ENCODE data around the gene CST3.

The CST3 gene

DNA sequence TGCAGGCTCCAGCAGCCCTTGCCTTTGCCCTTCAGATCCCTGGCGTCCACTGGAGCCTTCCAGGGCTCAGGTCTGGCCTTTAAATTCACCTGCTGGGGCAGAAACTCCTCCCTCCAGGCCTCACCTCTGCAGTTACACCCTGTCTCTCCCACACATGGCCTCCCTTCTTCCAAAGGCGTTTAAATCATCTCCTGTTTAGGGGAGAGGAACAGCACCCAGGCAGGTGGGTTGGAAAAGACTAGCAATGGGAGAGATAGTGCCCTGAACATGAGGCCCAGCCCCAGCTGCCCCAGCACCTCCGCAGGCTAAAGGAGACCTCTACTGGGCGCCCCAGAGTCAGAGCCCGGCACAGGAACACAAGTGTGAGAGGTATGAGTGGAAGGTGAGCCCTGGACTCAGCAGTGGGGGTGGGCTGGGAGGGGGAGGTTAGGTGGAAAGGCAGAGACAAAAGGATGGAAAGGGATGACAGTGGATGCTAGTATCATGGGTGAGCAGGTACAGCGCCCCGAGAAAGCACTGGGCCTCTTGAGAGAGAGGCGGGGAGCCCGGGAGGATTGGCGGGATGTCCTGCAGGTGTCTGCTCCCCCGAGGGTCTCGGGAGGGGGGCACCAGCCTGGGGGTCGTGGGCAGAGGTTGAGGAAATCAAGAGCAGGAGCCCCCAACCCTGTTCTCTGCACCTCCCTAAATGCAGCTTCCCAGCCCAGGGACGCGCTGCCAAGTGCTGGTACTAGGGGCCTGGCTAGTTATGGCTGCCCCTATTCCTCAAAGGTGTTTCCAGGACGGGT, 31.7 kb downstream of the CST3 start, which contains the start of gene CST9:
Gene CST9 (minus strand): TSS at position 51 of the 785 bp plus-strand sequence. CDS start 53 bp downstream, outside the sequence.
- no peak for DNase-seq
- Histone ChIP-seq H3K4me1 (ENCODE audit: control insufficient read depth, insufficient read depth, low read length, poor library complexity, severe bottlenecking) (no peaks in the 10 kb centered on the region), H3K36me3 (ENCODE audit: control insufficient read depth, insufficient read depth, low read length) (no peaks in the 10 kb centered on the region), H3K4me3 (ENCODE audit: insufficient read depth, low read depth, low read length, poor library complexity, severe bottlenecking) (no peak within 1 kb of the TSS), H3K27ac (ENCODE audit: insufficient read depth, low read length, poor library complexity, severe bottlenecking) (no peak within 1 kb of the TSS), H3K27me3 (replicated peaks; ENCODE audit: control insufficient read depth, insufficient read depth, low read length, poor library complexity, severe bottlenecking) (no peaks in the 10 kb centered on the region), H3K9me3 (ENCODE audit: control insufficient read depth, low read length) (no peaks in the 10 kb centered on the region)

DNA sequence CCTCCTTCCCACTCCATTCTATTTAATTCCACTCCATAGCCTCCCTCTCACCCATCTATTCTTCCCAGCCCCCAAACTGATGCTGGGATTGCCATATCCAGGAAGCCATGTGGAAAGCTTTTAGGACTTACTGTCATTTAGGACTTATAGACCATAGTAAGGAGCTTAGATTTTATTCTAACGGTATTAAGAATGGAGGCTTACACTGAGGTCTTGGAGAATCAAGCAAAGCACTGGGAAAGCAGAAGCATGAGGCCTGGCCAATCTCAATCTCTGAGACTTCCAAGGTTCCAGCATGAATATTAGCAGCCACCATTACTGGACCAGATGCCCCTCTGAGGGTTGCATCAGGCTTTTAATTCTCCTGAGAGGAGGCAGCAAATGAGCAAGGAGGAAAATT, 33.4 kb downstream of the CST3 start:
- H3K4me1 ChIP-seq (ENCODE audit: control insufficient read depth, insufficient read depth, low read length, poor library complexity, severe bottlenecking) = no peaks in the 10 kb centered on the region
- H3K9me3 ChIP-seq (ENCODE audit: control insufficient read depth, low read length) = no peaks in the 10 kb centered on the region

DNA sequence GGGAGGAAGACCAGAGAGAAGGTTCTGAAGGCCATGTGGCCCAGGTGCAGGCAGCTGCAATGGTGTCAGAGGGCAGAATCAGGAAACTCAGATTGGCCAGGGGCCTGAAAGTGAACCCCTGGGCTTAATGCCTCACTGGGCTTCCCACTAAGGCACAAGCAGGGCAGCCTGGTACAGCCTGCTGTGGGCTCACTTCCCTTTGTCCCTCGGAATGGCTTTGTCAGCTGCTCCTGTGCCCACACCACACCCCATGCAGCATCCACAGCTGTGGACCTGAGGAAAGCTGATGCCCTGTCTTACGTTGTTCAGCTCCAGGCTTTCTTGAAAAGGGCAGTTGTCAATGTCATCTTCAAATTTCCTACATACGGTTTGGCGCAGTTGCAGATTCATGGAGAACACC, 34.4 kb downstream of the CST3 start:
- Histone ChIP-seq H3K4me1 (ENCODE audit: control insufficient read depth, insufficient read depth, low read length, poor library complexity, severe bottlenecking) (no peaks in the 10 kb centered on the region), H3K4me3 (ENCODE audit: insufficient read depth, low read depth, low read length, poor library complexity, severe bottlenecking) (no peak overlapping the region), H3K27me3 (replicated peaks; ENCODE audit: control insufficient read depth, insufficient read depth, low read length, poor library complexity, severe bottlenecking) (no peaks in the 10 kb centered on the region), H3K27ac (ENCODE audit: insufficient read depth, low read length, poor library complexity, severe bottlenecking) (no peak overlapping the region), H3K9me3 (ENCODE audit: control insufficient read depth, low read length) (no peaks in the 10 kb centered on the region), H3K36me3 (ENCODE audit: control insufficient read depth, insufficient read depth, low read length) (no peaks in the 10 kb centered on the region)
- DNase-seq = no peak

More for the DNA sequence above, 33.4 kb downstream of the CST3 start:
- no peaks in the 10 kb centered on the region for H3K27me3 ChIP-seq (replicated peaks; ENCODE audit: control insufficient read depth, insufficient read depth, low read length, poor library complexity, severe bottlenecking)
- no peaks in the 10 kb centered on the region for H3K36me3 ChIP-seq (ENCODE audit: control insufficient read depth, insufficient read depth, low read length)
- DNase-seq = no peak
- H3K27ac ChIP-seq (ENCODE audit: insufficient read depth, low read length, poor library complexity, severe bottlenecking) = no peak overlapping the region
- no peak overlapping the region for H3K4me3 ChIP-seq (ENCODE audit: insufficient read depth, low read depth, low read length, poor library complexity, severe bottlenecking)

DNA sequence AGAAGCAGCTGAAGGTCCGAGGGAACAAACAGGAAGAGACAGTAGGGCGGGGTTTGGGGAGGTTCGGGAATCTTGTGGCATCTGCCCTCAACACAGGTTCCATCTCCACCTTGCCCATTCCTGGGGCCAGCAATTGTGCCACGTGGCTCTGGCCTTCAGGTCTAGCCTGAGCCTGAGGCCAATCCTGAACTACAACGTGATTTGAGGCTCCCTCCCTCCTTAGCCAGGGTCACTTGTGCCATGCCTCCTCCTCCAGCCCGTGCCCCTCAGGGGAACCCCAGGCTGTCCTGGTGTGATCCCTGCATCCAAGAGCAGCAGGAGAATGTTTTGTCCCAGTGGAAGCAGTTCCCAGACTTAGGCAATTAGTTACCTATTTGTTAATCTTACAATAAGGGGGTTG, 35.1 kb downstream of the CST3 start:
- no peaks in the 10 kb centered on the region for H3K27me3 ChIP-seq (replicated peaks; ENCODE audit: control insufficient read depth, insufficient read depth, low read length, poor library complexity, severe bottlenecking)
- H3K4me1 ChIP-seq (ENCODE audit: control insufficient read depth, insufficient read depth, low read length, poor library complexity, severe bottlenecking) = no peaks in the 10 kb centered on the region
- no peak overlapping the region for H3K27ac ChIP-seq (ENCODE audit: insufficient read depth, low read length, poor library complexity, severe bottlenecking)
- no peaks in the 10 kb centered on the region for H3K9me3 ChIP-seq (ENCODE audit: control insufficient read depth, low read length)
- H3K4me3 ChIP-seq (ENCODE audit: insufficient read depth, low read depth, low read length, poor library complexity, severe bottlenecking) = no peak overlapping the region
- DNase-seq = no peak
- no peaks in the 10 kb centered on the region for H3K36me3 ChIP-seq (ENCODE audit: control insufficient read depth, insufficient read depth, low read length)

DNA sequence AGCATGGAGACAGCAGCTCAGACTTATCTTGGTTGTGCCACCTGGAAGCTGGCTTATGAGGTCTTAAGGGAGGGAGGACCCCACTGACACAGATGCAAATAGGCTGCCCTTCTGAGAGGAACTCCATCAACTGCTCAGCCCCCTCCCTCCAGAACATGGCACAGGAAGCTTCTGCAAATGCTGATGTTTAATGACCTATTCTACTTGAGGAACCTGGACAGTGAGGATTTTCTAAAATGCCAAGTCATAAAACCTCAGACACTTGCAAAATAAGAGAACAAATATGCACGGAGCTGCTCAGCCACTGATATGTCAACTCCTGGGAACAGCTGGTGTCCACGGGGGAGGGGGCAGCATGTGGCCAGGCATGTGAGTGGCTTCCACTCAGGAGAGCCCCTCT, 35.5 kb downstream of the CST3 start:
- no peaks in the 10 kb centered on the region for H3K4me1 ChIP-seq (ENCODE audit: control insufficient read depth, insufficient read depth, low read length, poor library complexity, severe bottlenecking)
- no peak overlapping the region for H3K27ac ChIP-seq (ENCODE audit: insufficient read depth, low read length, poor library complexity, severe bottlenecking)
- H3K36me3 ChIP-seq (ENCODE audit: control insufficient read depth, insufficient read depth, low read length) = no peaks in the 10 kb centered on the region
- no peaks in the 10 kb centered on the region for H3K9me3 ChIP-seq (ENCODE audit: control insufficient read depth, low read length)
- H3K4me3 ChIP-seq (ENCODE audit: insufficient read depth, low read depth, low read length, poor library complexity, severe bottlenecking) = no peak overlapping the region
- no peaks in the 10 kb centered on the region for H3K27me3 ChIP-seq (replicated peaks; ENCODE audit: control insufficient read depth, insufficient read depth, low read length, poor library complexity, severe bottlenecking)
- no peak for DNase-seq

DNA sequence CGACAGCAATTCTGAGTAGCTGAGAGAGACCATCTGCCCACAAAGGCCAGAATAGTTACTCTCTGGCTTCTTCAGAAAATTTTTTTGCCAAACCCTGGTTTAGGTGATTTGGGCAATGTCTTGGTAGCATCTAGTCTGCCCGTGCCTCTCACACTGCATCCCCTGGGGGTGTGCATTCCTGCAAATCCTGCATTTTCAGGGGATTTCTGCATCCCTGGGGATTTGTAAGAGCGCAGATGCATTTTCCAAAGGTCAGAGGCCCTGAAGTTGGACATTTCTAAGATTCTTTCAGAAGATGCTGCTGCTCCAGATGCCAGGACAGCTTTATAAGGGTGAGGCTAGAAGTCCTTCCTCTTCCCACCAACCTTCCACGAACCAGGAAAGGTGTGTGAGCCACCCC, 36.0 kb downstream of the CST3 start:
- no peak for DNase-seq
- no peaks in the 10 kb centered on the region for H3K9me3 ChIP-seq (ENCODE audit: control insufficient read depth, low read length)
- H3K4me1 ChIP-seq (ENCODE audit: control insufficient read depth, insufficient read depth, low read length, poor library complexity, severe bottlenecking) = no peaks in the 10 kb centered on the region
- H3K27ac ChIP-seq (ENCODE audit: insufficient read depth, low read length, poor library complexity, severe bottlenecking) = no peak overlapping the region
- no peak overlapping the region for H3K4me3 ChIP-seq (ENCODE audit: insufficient read depth, low read depth, low read length, poor library complexity, severe bottlenecking)
- H3K36me3 ChIP-seq (ENCODE audit: control insufficient read depth, insufficient read depth, low read length) = no peaks in the 10 kb centered on the region
- H3K27me3 ChIP-seq (replicated peaks; ENCODE audit: control insufficient read depth, insufficient read depth, low read length, poor library complexity, severe bottlenecking) = no peaks in the 10 kb centered on the region

DNA sequence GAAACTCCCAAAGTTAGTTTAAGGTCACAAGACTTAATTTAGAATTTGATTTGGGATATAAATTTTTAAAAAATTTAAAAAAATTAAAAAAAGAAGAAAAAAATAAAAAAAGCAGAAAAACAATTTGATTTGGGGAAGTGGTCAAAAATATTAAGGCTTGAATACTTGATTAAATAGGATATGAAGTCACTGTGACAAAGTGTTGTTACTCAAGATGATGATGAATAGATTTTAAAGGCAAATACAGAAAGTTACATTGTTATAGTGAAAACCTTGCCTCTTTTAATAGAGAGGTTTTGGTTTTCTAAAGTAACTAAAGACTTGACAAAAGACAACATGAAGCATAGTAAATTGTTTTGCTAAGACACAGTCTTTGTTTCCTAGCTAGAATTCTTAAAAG, 39.3 kb downstream of the CST3 start:
- Histone ChIP-seq H3K36me3 (ENCODE audit: control insufficient read depth, insufficient read depth, low read length) (no peaks in the 10 kb centered on the region), H3K27ac (ENCODE audit: insufficient read depth, low read length, poor library complexity, severe bottlenecking) (no peak overlapping the region), H3K9me3 (ENCODE audit: control insufficient read depth, low read length) (no peaks in the 10 kb centered on the region), H3K4me1 (ENCODE audit: control insufficient read depth, insufficient read depth, low read length, poor library complexity, severe bottlenecking) (no peaks in the 10 kb centered on the region), H3K4me3 (ENCODE audit: insufficient read depth, low read depth, low read length, poor library complexity, severe bottlenecking) (no peak overlapping the region), H3K27me3 (replicated peaks; ENCODE audit: control insufficient read depth, insufficient read depth, low read length, poor library complexity, severe bottlenecking) (no peaks in the 10 kb centered on the region)
- DNase-seq = no peak

DNA sequence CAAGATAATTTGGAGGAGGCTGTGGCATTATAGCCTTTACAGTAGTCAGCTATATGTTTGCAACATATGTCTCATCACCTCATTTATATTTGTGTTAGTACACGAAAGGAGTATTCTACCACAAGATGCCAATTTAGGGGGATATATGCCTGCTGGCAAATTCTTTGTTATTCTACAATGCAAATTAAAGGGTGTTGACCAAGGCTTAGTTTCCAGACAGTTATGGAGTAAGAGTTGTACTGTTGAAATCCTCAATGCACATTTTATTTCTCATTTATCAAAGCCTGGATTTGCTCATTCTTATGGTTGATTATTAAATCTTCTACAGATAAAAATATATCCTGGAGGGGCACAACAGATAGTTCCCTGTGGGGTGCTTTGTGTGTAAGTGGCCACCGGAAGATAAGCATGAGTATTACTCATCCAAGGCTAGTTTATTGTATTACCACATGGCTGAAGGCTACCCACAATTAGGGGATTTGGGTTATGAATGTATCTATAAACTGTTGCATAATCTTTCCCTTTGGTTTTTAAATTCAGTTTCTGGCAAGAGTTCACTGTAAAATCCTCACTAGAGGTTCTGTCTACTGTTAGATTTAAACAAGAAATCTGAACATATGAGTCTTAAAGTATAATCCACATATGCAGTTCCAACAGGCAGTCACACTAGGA, 41.0 kb downstream of the CST3 start:
- Histone ChIP-seq H3K27ac (ENCODE audit: insufficient read depth, low read length, poor library complexity, severe bottlenecking) (no peak overlapping the region), H3K4me3 (ENCODE audit: insufficient read depth, low read depth, low read length, poor library complexity, severe bottlenecking) (no peak overlapping the region), H3K9me3 (ENCODE audit: control insufficient read depth, low read length) (no peaks in the 10 kb centered on the region), H3K27me3 (replicated peaks; ENCODE audit: control insufficient read depth, insufficient read depth, low read length, poor library complexity, severe bottlenecking) (no peaks in the 10 kb centered on the region), H3K36me3 (ENCODE audit: control insufficient read depth, insufficient read depth, low read length) (no peaks in the 10 kb centered on the region), H3K4me1 (ENCODE audit: control insufficient read depth, insufficient read depth, low read length, poor library complexity, severe bottlenecking) (no peaks in the 10 kb centered on the region)
- DNase-seq = no peak

DNA sequence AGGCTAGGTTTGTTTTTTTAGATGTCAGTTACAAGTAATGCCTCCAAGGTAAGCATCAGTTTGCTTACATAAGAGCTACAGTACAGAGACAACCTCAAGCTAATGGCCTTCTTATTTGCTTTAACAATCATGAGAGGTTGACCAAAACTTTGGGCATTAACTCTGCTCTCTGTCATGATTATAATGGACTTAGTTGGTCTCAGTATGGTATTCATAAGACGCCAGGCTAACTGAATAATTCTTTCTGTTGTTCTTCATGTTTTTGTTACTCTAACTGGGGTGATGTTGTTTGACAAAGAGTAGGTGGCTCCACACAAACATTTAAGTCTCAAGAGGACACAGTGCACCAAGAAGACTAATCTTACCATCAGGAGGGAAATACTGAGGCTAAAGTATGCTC, 41.8 kb downstream of the CST3 start:
- Histone ChIP-seq H3K4me1 (ENCODE audit: control insufficient read depth, insufficient read depth, low read length, poor library complexity, severe bottlenecking) (no peaks in the 10 kb centered on the region), H3K27ac (ENCODE audit: insufficient read depth, low read length, poor library complexity, severe bottlenecking) (no peak overlapping the region), H3K36me3 (ENCODE audit: control insufficient read depth, insufficient read depth, low read length) (no peaks in the 10 kb centered on the region), H3K4me3 (ENCODE audit: insufficient read depth, low read depth, low read length, poor library complexity, severe bottlenecking) (no peak overlapping the region), H3K9me3 (ENCODE audit: control insufficient read depth, low read length) (no peaks in the 10 kb centered on the region), H3K27me3 (replicated peaks; ENCODE audit: control insufficient read depth, insufficient read depth, low read length, poor library complexity, severe bottlenecking) (no peaks in the 10 kb centered on the region)
- DNase-seq = no peak

Measured in effector memory CD4-positive, alpha-beta T cell (primary cell).